GM12878 (cell line): Measurements from ENCODE around the gene HEG1. TPM values are rescaled to one million over a fixed set of nuclear protein-coding genes. Genes with fewer than 3 reads are reported as not detected.

Experiments used
- ATAC-seq: fragments of 200-7000 bp; cut with Tn5 transposase; 3 replicates; pipeline ENCODE4 v1.9.1; 2020; ENCODE audit warnings: mild to moderate bottlenecking, moderate library complexity
- BruUV-seq: library from RNA; stranded (reverse); fragments of 400-500 nt; replicated peaks from 2 replicates; lab custom pipeline; 2021; lab: Mats Ljungman, UMichigan
- CTCF ChIA-PET: fragments of 300-600 bp; sonication (Branson Sonifier 250); formaldehyde crosslinking; extraction: SDS; loops from one replicate; lab custom pipeline; 2021; ENCODE audit warnings: inconsistent platforms; lab: Yijun Ruan, JAX
- POLR2A ChIA-PET: fragments of 350-600 bp; formaldehyde crosslinking; extraction: SDS; loops from one replicate; lab custom pipeline; 2021; ENCODE audit warnings: inconsistent platforms; lab: Charles Lee
- RAD21 ChIA-PET: fragments of 300-600 bp; sonication (Branson Sonifier 250); formaldehyde crosslinking; loops from one replicate; lab custom pipeline; 2023; ENCODE audit warnings: antibody characterized with exemption; ENCODE audit not compliant: unreplicated experiment; lab: Charles Lee
- SMC1A ChIA-PET: fragments of 300-600 bp; sonication (Branson Sonifier 250); formaldehyde crosslinking; loops from one replicate; lab custom pipeline; 2023; ENCODE audit not compliant: unreplicated experiment, uncharacterized antibody; lab: Charles Lee
- DNase-seq: peaks from one replicate; pipeline ENCODE4 v3.0.0-alpha.2; 2011; ENCODE audit warnings: low read depth, low spot score
- FAIRE-seq: peaks from 3 replicates; lab custom pipeline; 2011; peaks lifted over from hg19 to GRCh38; lab: Jason Lieb, UNC
- H2AFZ ChIP-seq: 2 replicates; pipeline ENCODE4 v1.6.0; 2011; ENCODE audit warnings: low read depth, low read length, control low read depth; ENCODE audit not compliant: control insufficient read depth
- H3K27ac ChIP-seq: 2 replicates; pipeline ENCODE4 v1.5.1; 2011; ENCODE audit warnings: control low read depth; ENCODE audit not compliant: control insufficient read depth, insufficient read depth
- H3K27me3 ChIP-seq, 2 experiments: replicated peaks in 1 of 2; 2 replicates each; pipeline versions ENCODE4 v1.6.0 to v1.6.1; 2011; ENCODE audit warnings: low read length in 1 of 2; ENCODE audit not compliant: control insufficient read depth in 2 of 2, insufficient read depth in 2 of 2
- H3K36me3 ChIP-seq, 2 experiments: 2 replicates each; pipeline ENCODE4 v1.5.1; 2011; ENCODE audit warnings: low read length in 1 of 2; ENCODE audit not compliant: control insufficient read depth in 2 of 2, insufficient read depth in 2 of 2
- H3K4me1 ChIP-seq: 2 replicates; pipeline ENCODE4 v1.6.1; 2011; ENCODE audit warnings: mild to moderate bottlenecking, low read length, moderate library complexity, mixed read lengths; ENCODE audit not compliant: control insufficient read depth, insufficient read depth
- H3K4me2 ChIP-seq: 2 replicates; pipeline ENCODE4 v1.6.0; 2011; ENCODE audit warnings: control low read depth; ENCODE audit not compliant: control insufficient read depth, insufficient read depth
- H3K4me3 ChIP-seq: fragments of 200-600 bp; sonication (generic); 2 replicates; pipeline ENCODE4 v1.5.1; 2016
- H3K79me2 ChIP-seq: 2 replicates; pipeline ENCODE4 v1.6.0; 2011; ENCODE audit warnings: low read length; ENCODE audit not compliant: control insufficient read depth, insufficient read depth
- H3K9ac ChIP-seq: 2 replicates; pipeline ENCODE4 v1.8.0; 2011; ENCODE audit warnings: low read length, control low read depth, mixed read lengths; ENCODE audit not compliant: control insufficient read depth, insufficient read depth
- H3K9me3 ChIP-seq: replicated peaks from 3 replicates; pipeline ENCODE4 v1.5.1; 2011; ENCODE audit warnings: mild to moderate bottlenecking, low read length; ENCODE audit not compliant: control insufficient read depth, insufficient read depth
- H4K20me1 ChIP-seq: 2 replicates; pipeline ENCODE4 v1.6.0; 2011; ENCODE audit not compliant: control insufficient read depth, insufficient read depth
- ATF3 ChIP-seq: IDR thresholded peaks from 2 replicates; pipeline ENCODE4 v1.6.1; 2011; ENCODE audit warnings: low read depth, mild to moderate bottlenecking, low read length, moderate library complexity, borderline replicate concordance; ENCODE audit errors: extremely low read depth
- BMI1 ChIP-seq: fragments of 450-650 bp; IDR thresholded peaks from 2 replicates; pipeline ENCODE4 v1.6.1; 2016; ENCODE audit warnings: mild to moderate bottlenecking, moderate library complexity, borderline replicate concordance
- CEBPZ ChIP-seq: fragments of 150-350 bp; IDR thresholded peaks from 2 replicates; pipeline ENCODE4 v1.6.1; 2016; ENCODE audit warnings: low read depth, low read length
- E4F1 ChIP-seq: fragments of 450-650 bp; IDR thresholded peaks from 2 replicates; pipeline ENCODE4 v1.6.1; 2018; ENCODE audit warnings: borderline replicate concordance, mild to moderate bottlenecking; ENCODE audit not compliant: partially characterized antibody
- EED ChIP-seq: sonication (generic); IDR thresholded peaks from 2 replicates; pipeline ENCODE4 v1.6.1; 2016; ENCODE audit warnings: antibody characterized with exemption, low read depth
- JUNB ChIP-seq: IDR thresholded peaks from 2 replicates; pipeline ENCODE4 v1.6.1; 2016; ENCODE audit warnings: antibody characterized with exemption, mild to moderate bottlenecking
- JUND ChIP-seq: IDR thresholded peaks from 2 replicates; pipeline ENCODE4 v1.6.1; 2012; ENCODE audit warnings: low read depth, mild to moderate bottlenecking, low read length, improper control_type of control experiment, moderate library complexity
- KLF5 ChIP-seq: fragments of 450-650 bp; IDR thresholded peaks from 2 replicates; pipeline ENCODE4 v1.6.1; 2014; ENCODE audit warnings: mild to moderate bottlenecking; ENCODE audit not compliant: partially characterized antibody
- MTA2 ChIP-seq: fragments of 450-650 bp; IDR thresholded peaks from 2 replicates; pipeline ENCODE4 v1.6.1; 2016; ENCODE audit warnings: low read depth, mild to moderate bottlenecking, moderate library complexity
- NFXL1 ChIP-seq: fragments of 450-650 bp; IDR thresholded peaks from 2 replicates; pipeline ENCODE4 v1.6.1; 2017; ENCODE audit warnings: antibody characterized with exemption, mild to moderate bottlenecking, borderline replicate concordance
- RCOR1 ChIP-seq: conservative IDR thresholded peaks from 2 replicates; pipeline ENCODE4 v1.6.1; 2012; ENCODE audit warnings: low read depth, low read length, improper control_type of control experiment
- SRF ChIP-seq, 2 experiments: IDR thresholded peaks; 2 replicates each; pipeline ENCODE4 v1.6.1; 2011; ENCODE audit warnings: low read depth in 2 of 2, low read length in 2 of 2, mild to moderate bottlenecking in 1 of 2, moderate library complexity in 1 of 2
- SUPT20H ChIP-seq: IDR thresholded peaks from 2 replicates; pipeline ENCODE4 v1.6.1; 2011; ENCODE audit warnings: low read depth, mild to moderate bottlenecking, low read length, moderate library complexity, borderline replicate concordance; ENCODE audit not compliant: control insufficient read depth
- ZNF384 ChIP-seq: IDR thresholded peaks from 2 replicates; pipeline ENCODE4 v1.6.1; 2012; ENCODE audit warnings: low read depth, mild to moderate bottlenecking, low read length, improper control_type of control experiment, borderline replicate concordance
- ZNF622 ChIP-seq: fragments of 450-650 bp; IDR thresholded peaks from 2 replicates; pipeline ENCODE4 v1.6.1; 2017; ENCODE audit warnings: mild to moderate bottlenecking, inconsistent platforms
- WGBS: methylation state at CpG from one replicate; pipeline ENCODE4 v1.1.6; 2016; ENCODE audit warnings: low lambda C conversion rate; ENCODE audit not compliant: insufficient replicate concordance, insufficient coverage; ENCODE audit errors: missing lambda C conversion rate; 5-methylcytosine and 5-hydroxymethylcytosine counted together
- in situ Hi-C: fragments of 300-500 bp; cut with MboI; formaldehyde crosslinking; loops from 9 replicates; pipeline ENCODE4 v1.14.3; 2018; ENCODE audit warnings: mixed read lengths
- intact Hi-C: fragments of 100-400 bp; cut with micrococcal nuclease; formaldehyde crosslinking; loops from one replicate; pipeline ENCODE4 v1.14.2; 2022; ENCODE audit not compliant: unreplicated experiment
- polyA plus RNA-seq, 11 experiments: library from polyadenylated mRNA; depleted of rRNA in 4 of 11; unstranded in 6 of 11; stranded (reverse) in 5 of 11; fragments of >200 nt; fragmentation: Nextera tagmentation in 4 of 11; fragmentation: Illumina TruSeq in 1 of 11; extraction: Ambion mirVana in 4 of 11; extraction: Trizol in 1 of 11; gene quantifications; 1 replicate in 1 of 11; 2 replicates in 10 of 11; pipeline versions ENCODE4 v1.2.1 to v1.2.3, GENCODE V29; 2011 to 2016; ENCODE audit warnings: inconsistent platforms in 2 of 11, missing spikeins in 2 of 11, low read depth in 1 of 11
- total RNA-seq, 4 experiments: library from RNA; depleted of rRNA in 3 of 4; stranded (reverse); fragments of >200 nt in 3 of 4; fragmentation: Illumina TruSeq in 1 of 4; extraction: Trizol in 1 of 4; gene quantifications; 2 replicates each; pipeline versions ENCODE4 v1.2.1 to v1.2.3, GENCODE V29; 2013 to 2021

Gene HEG1
- total and polyA plus RNA-seq, 10 of the 15 experiments (the other 5 are each of a cell fraction or from before 2014, with no cell fraction given), result 2.2 to 32.1 (median 7.6) TPM

GRCh38 chr3:125051715-125052581, 3.8 kb downstream of the HEG1 start:
- in situ Hi-C loops (no loop called here), intact Hi-C loops (loop anchor here (2.0 to 5.0 kb wide), 3 partner anchors 57 to 150 kb away; no protein-coding TSS in a partner anchor)
- no TSS peak for BruUV-seq
- H3K27me3 ChIP-seq, result no peaks in the 10 kb centered on the region
- no peaks in the 10 kb centered on the region for H4K20me1 ChIP-seq
- peak; percentile 56 for DNase-seq
- peak overlapping the region; percentile 76 for H3K9ac ChIP-seq
- peaks cover 26% of the 10 kb centered on the region for H3K4me1 ChIP-seq
- ChIA-PET POLR2A (interaction anchor here (0.5 to 1.7 kb wide), 9 partner anchors 40 to 140 kb away, joined by 3 to 7 read pairs (median 4); no protein-coding TSS in a partner anchor), SMC1A (interaction anchor here (0.8 to 3.6 kb wide), 31 partner anchors 9 to 383 kb away, joined by 3 to 33 read pairs (median 5); partner anchors contain the start of gene MUC13), RAD21 (interaction anchor here (0.8 to 4.0 kb wide), 27 partner anchors 28 to 533 kb away, joined by 3 to 39 read pairs (median 5); partner anchors contain the start of genes MUC13 and ZNF148), CTCF (interaction anchor here (0.6 to 2.2 kb wide), 16 partner anchors 13 to 412 kb away, joined by 3 to 10 read pairs (median 4); no protein-coding TSS in a partner anchor)
- H3K79me2 ChIP-seq, result peaks cover 68% of the 10 kb centered on the region
- H3K4me3 ChIP-seq, result peak overlapping the region; percentile 93
- FAIRE-seq, result peak; percentile 84
- peak overlapping the region; percentile 44 for H2AFZ ChIP-seq
- no peaks in the 10 kb centered on the region for H3K9me3 ChIP-seq
- ATAC-seq, result peak; percentile 56
- H3K4me2 ChIP-seq, result peak overlapping the region; percentile 97
- 0 out of 4 replicates have a peak, but pooled peaks cover 0 to 5% of the 10 kb centered on the region in 2 experiments for H3K36me3 ChIP-seq
- WGBS, result 2% methylated on average over 14 of the region's 14 CpGs
- H3K27ac ChIP-seq, result peak overlapping the region; percentile 81
- TF ChIP-seq MTA2 (no peak; the same call in 1 of the 2 replicates), ZNF622 (no peak), SUPT20H (no peak), RCOR1 (no peak), E4F1 (no peak), ATF3 (no peak), KLF5 (no peak), EED (peak; percentile 35; the same call in 1 of the 2 replicates), ZNF384 (no peak), NFXL1 (no peak), JUND (no peak), CEBPZ (no peak), JUNB (no peak), BMI1 (no peak), SRF (IDR thresholded peaks at IDR 0.05; ENCODE audit: low read depth in 2 of 2, low read length in 2 of 2) (0 out of 4 replicates have a peak, but pooled peaks of 1 of the 2 experiments have one; percentile 20)
